ENCODE measurements around the gene PRLH. TPM values are rescaled to one million over a fixed set of nuclear protein-coding genes. Genes with fewer than 3 reads are reported as not detected.
A peak's percentile ranks its signal among the peaks of the same experiment; 100 is the strongest.
"Not testable (repeated sequence)": the region's sequence is repeated elsewhere in the genome, so short reads cannot be mapped to it uniquely, and the experiment has no call there.

The PRLH gene
- total RNA-seq, 1 donor from 2014 or later = not detected

GRCh38 chr2:237604960-237605359 is 38.6 kb downstream of the PRLH start:
- DNase-seq (ENCODE audit: low read depth, low spot score) = no peak

GRCh38 chr2:237606522-237606921 is 40.1 kb downstream of the PRLH start:
- H3K9me3 Mint-ChIP-seq; H3K36me3 Mint-ChIP-seq (ENCODE audit: low read depth); DNase-seq (ENCODE audit: low read depth, low spot score); H3K4me3 Mint-ChIP-seq; H3K27ac Mint-ChIP-seq (ENCODE audit: unreplicated experiment); H3K27me3 Mint-ChIP-seq (ENCODE audit: low read depth): not testable (repeated sequence)
- peaks cover 30% of the 10 kb centered on the region for H3K4me1 Mint-ChIP-seq

More at GRCh38 chr2:237604960-237605359, 38.6 kb downstream of the PRLH start:
- Mint-ChIP-seq H3K36me3 (ENCODE audit: low read depth) (no peaks in the 10 kb centered on the region), H3K9me3 (no peaks in the 10 kb centered on the region), H3K27me3 (ENCODE audit: low read depth) (no peaks in the 10 kb centered on the region), H3K27ac (ENCODE audit: unreplicated experiment) (no peak overlapping the region), H3K4me3 (no peak overlapping the region), H3K4me1 (peaks cover 37% of the 10 kb centered on the region)
- peak; percentile 18 for TF ChIP-seq CTCF (conservative IDR thresholded peaks at IDR 0.05)

GRCh38 chr2:237612527-237613357 is 46.4 kb downstream of the PRLH start:
- DNase-seq (ENCODE audit: low read depth, low spot score) = no peak
- Mint-ChIP-seq H3K27me3 (ENCODE audit: low read depth) (peaks cover 3% of the 10 kb centered on the region), H3K4me3 (no peak overlapping the region), H3K9me3 (no peaks in the 10 kb centered on the region), H3K36me3 (ENCODE audit: low read depth) (no peaks in the 10 kb centered on the region), H3K27ac (ENCODE audit: unreplicated experiment) (no peak overlapping the region), H3K4me1 (peaks cover 16% of the 10 kb centered on the region)
- no peak for TF ChIP-seq CTCF (conservative IDR thresholded peaks at IDR 0.05)

- peaks cover 3% of the 10 kb centered on the region for H3K27me3 Mint-ChIP-seq (ENCODE audit: low read depth)
- no peak for DNase-seq (ENCODE audit: low read depth, low spot score)
- no peak for TF ChIP-seq CTCF (conservative IDR thresholded peaks at IDR 0.05)
These were observed 47.3 kb downstream of the PRLH start for GRCh38 chr2:237613679-237614078.

GRCh38 chr2:237614151-237614720 is 47.9 kb downstream of the PRLH start:
- peaks cover 3% of the 10 kb centered on the region for H3K27me3 Mint-ChIP-seq (ENCODE audit: low read depth)
- no peaks in the 10 kb centered on the region for H3K36me3 Mint-ChIP-seq (ENCODE audit: low read depth)
- TF ChIP-seq CTCF (conservative IDR thresholded peaks at IDR 0.05) = peak; percentile 27
- H3K27ac Mint-ChIP-seq (ENCODE audit: unreplicated experiment) = no peak overlapping the region
- peaks cover 16% of the 10 kb centered on the region for H3K4me1 Mint-ChIP-seq
- H3K9me3 Mint-ChIP-seq = no peaks in the 10 kb centered on the region
- DNase-seq (ENCODE audit: low read depth, low spot score) = no peak
- H3K4me3 Mint-ChIP-seq = no peak overlapping the region

More at GRCh38 chr2:237613679-237614078, 47.3 kb downstream of the PRLH start:
- no peak overlapping the region for H3K27ac Mint-ChIP-seq (ENCODE audit: unreplicated experiment)
- no peaks in the 10 kb centered on the region for H3K36me3 Mint-ChIP-seq (ENCODE audit: low read depth)
- peaks cover 16% of the 10 kb centered on the region for H3K4me1 Mint-ChIP-seq
- H3K4me3 Mint-ChIP-seq = no peak overlapping the region
- no peaks in the 10 kb centered on the region for H3K9me3 Mint-ChIP-seq

All from neural crest cell (in vitro differentiated cells).